GM12801 (cell line): ENCODE measurements around the gene ATP2A2.

Experiments
- CTCF ChIP-seq: IDR thresholded peaks from one replicate; pipeline ENCODE4 v1.5.1; 2011; ENCODE audit warnings: control low read depth; ENCODE audit not compliant: insufficient read length; ENCODE audit errors: extremely low read depth

Gene ATP2A2

GRCh38 chr12:110310763-110311162, 29.7 kb downstream of the ATP2A2 start:
- no peak for TF ChIP-seq CTCF

- no peak for TF ChIP-seq CTCF
Measured at GRCh38 chr12:110311903-110312302, 30.9 kb downstream of the ATP2A2 start.

GRCh38 chr12:110312581-110313360, 31.7 kb downstream of the ATP2A2 start:
- TF ChIP-seq CTCF, result no peak

GRCh38 chr12:110314308-110314707, 33.3 kb downstream of the ATP2A2 start:
- no peak for TF ChIP-seq CTCF

GRCh38 chr12:110316861-110317260, 35.8 kb downstream of the ATP2A2 start:
- no peak for TF ChIP-seq CTCF

- TF ChIP-seq CTCF, result no peak
Measured at GRCh38 chr12:110317911-110318310, 36.9 kb downstream of the ATP2A2 start.

GRCh38 chr12:110320550-110320949, 39.5 kb downstream of the ATP2A2 start:
- no peak for TF ChIP-seq CTCF
